Right cardiac atrium (tissue), 5 donors: ENCODE data around the gene COQ9. TPM values are rescaled to one million over a fixed set of nuclear protein-coding genes. Genes with fewer than 3 reads are reported as not detected.

Experiments
- polyA plus RNA-seq: library from polyadenylated mRNA; stranded (reverse); fragments of 200-250 nt; gene quantifications from one replicate; pipeline ENCODE4 v1.2.3, GENCODE V29; 2013
- total RNA-seq, 4 donors: library from RNA; stranded (reverse); fragmentation: NEBNext Ultra II Directional; extraction: Animal tissue kit (Norgen Biotek cat#: 25700); gene quantifications; one replicate each; pipeline ENCODE4 v1.2.1, GENCODE V29; 2021
- donor health status: healthy with polysubstance abuse.
- donor health status: DM: no; HTN: yes; CAD: no.
- donor health status: DM: no; HTN: no; CAD: no.
- donor health status: DM: no; HTN: yes; CAD: no; lungs with severe emphysema.
- donor health status: DM: yes; HTN: yes; CAD: no.

The COQ9 gene
- total and polyA plus RNA-seq, 5 donors: 91.8 to 206 (median 135) TPM

Other genes starting within 250 kb of the COQ9 start
- 10 to 100 TPM; 44.8 to 58.4 (median 52.0) TPM for gene ARL2BP, start 202.2 kb upstream of the COQ9 start, total RNA-seq
- gene ARL2BP, start 202.2 kb upstream of the COQ9 start, polyA plus RNA-seq: 51.6 TPM
- 10 to 100 TPM in 3 of 4 donors, 1 to 10 TPM in 1; 6.3 to 13.8 (median 11.0) TPM for gene PLLP, start 162.8 kb upstream of the COQ9 start, total RNA-seq
- gene PLLP, start 162.8 kb upstream of the COQ9 start, polyA plus RNA-seq: 11.8 TPM
- under 1 TPM in 1 of 4 donors, not detected in 3; 0.11 TPM for gene CCL22, start 88.7 kb upstream of the COQ9 start, total RNA-seq
- not detected for gene CCL22, start 88.7 kb upstream of the COQ9 start, polyA plus RNA-seq
- gene CX3CL1, start 75.0 kb upstream of the COQ9 start, total RNA-seq: 10 to 100 TPM in 2 of 4 donors, 1 to 10 TPM in 2; 8.2 to 14.2 (median 10.5) TPM
- gene CX3CL1, start 75.0 kb upstream of the COQ9 start, polyA plus RNA-seq: 22.9 TPM
- not detected for gene CCL17, start 42.7 kb upstream of the COQ9 start, total RNA-seq
- not detected for gene CCL17, start 42.7 kb upstream of the COQ9 start, polyA plus RNA-seq
- 10 to 100 TPM; 40.2 to 63.2 (median 55.5) TPM for gene CIAPIN1, start 94 bp upstream of the COQ9 start, total RNA-seq
- 32.1 TPM for gene CIAPIN1, start 94 bp upstream of the COQ9 start, polyA plus RNA-seq
- gene POLR2C, start 15.2 kb downstream of the COQ9 start, total RNA-seq: 10 to 100 TPM; 36.9 to 47.7 (median 42.0) TPM
- gene POLR2C, start 15.2 kb downstream of the COQ9 start, polyA plus RNA-seq: 36.8 TPM
- gene DOK4, start 39.0 kb downstream of the COQ9 start, total RNA-seq: 10 to 100 TPM; 15.1 to 19.4 (median 16.5) TPM
- gene DOK4, start 39.0 kb downstream of the COQ9 start, polyA plus RNA-seq: 12.2 TPM
- gene CCDC102A, start 89.1 kb downstream of the COQ9 start, total RNA-seq: 10 to 100 TPM in 3 of 4 donors, 1 to 10 TPM in 1; 7.6 to 15.4 (median 11.0) TPM
- gene CCDC102A, start 89.1 kb downstream of the COQ9 start, polyA plus RNA-seq: 9.0 TPM
- gene ADGRG5, start 95.2 kb downstream of the COQ9 start, total RNA-seq: under 1 TPM in 2 of 4 donors, not detected in 2; 0.11 to 0.29 TPM
- 0.02 TPM for gene ADGRG5, start 95.2 kb downstream of the COQ9 start, polyA plus RNA-seq
- 10 to 100 TPM; 10.2 to 24.1 (median 17.4) TPM for gene ADGRG1, start 181.2 kb downstream of the COQ9 start, total RNA-seq
- gene ADGRG1, start 181.2 kb downstream of the COQ9 start, polyA plus RNA-seq: 15.0 TPM
- gene ADGRG3, start 220.8 kb downstream of the COQ9 start, total RNA-seq: under 1 TPM; 0.11 to 0.66 (median 0.19) TPM
- gene ADGRG3, start 220.8 kb downstream of the COQ9 start, polyA plus RNA-seq: 0.11 TPM
- gene DRC7, start 247.3 kb downstream of the COQ9 start, total RNA-seq: not detected
- gene DRC7, start 247.3 kb downstream of the COQ9 start, polyA plus RNA-seq: not detected